SK-N-SH (cell line): Measurements from ENCODE around the gene TBX1. TPM values are rescaled to one million over a fixed set of nuclear protein-coding genes. Genes with fewer than 3 reads are reported as not detected.

Source experiments
- CTCF ChIA-PET: fragments of 300-600, 350-600 bp; formaldehyde crosslinking; extraction: SDS; loops from one replicate; lab custom pipeline; 2021; lab: Yijun Ruan, JAX
- POLR2A ChIA-PET: fragments of 350-600 bp; sonication (Branson Sonifier 250); formaldehyde crosslinking; extraction: SDS; loops from one replicate; lab custom pipeline; 2020; ENCODE audit warnings: antibody characterized with exemption, inconsistent platforms; lab: Yijun Ruan, JAX
- DNase-seq: peaks from one replicate; pipeline ENCODE4 v3.0.0; 2012
- H2AFZ ChIP-seq: fragments of 200-600 bp; sonication (generic); 2 replicates; pipeline ENCODE4 v1.8.1; 2016; ENCODE audit warnings: antibody characterized with exemption, mild to moderate bottlenecking, low read depth
- H3F3A ChIP-seq: fragments of 200-600 bp; sonication (generic); replicated peaks from 2 replicates; pipeline ENCODE3; 2016; ENCODE audit warnings: antibody characterized with exemption, mild to moderate bottlenecking; ENCODE audit not compliant: insufficient read depth
- H3K27ac ChIP-seq, 2 experiments: fragments of 200-500 bp in 1 of 2; fragments of 200-600 bp in 1 of 2; sonication (Bioruptor generic) in 1 of 2; sonication (generic), shearing (Covaris generic) in 1 of 2; 2 replicates each; pipeline versions ENCODE4 v1.5.1 to v1.6.1; 2014 to 2016; ENCODE audit warnings: low read depth in 2 of 2, inconsistent platforms in 1 of 2, low read length in 1 of 2, mild to moderate bottlenecking in 1 of 2, mixed read lengths in 1 of 2
- H3K27me3 ChIP-seq: fragments of 200-600 bp; sonication (generic), shearing (Covaris generic); 2 replicates; pipeline ENCODE4 v1.6.1; 2016; ENCODE audit warnings: mixed run types; ENCODE audit not compliant: insufficient read depth
- H3K36me3 ChIP-seq, 2 experiments: fragments of 200-500 bp in 1 of 2; fragments of 200-600 bp in 1 of 2; sonication (Bioruptor generic) in 1 of 2; sonication (generic) in 1 of 2; replicated peaks in 1 of 2; 2 replicates each; pipeline versions ENCODE3 to v1.5.1; 2014 to 2016; ENCODE audit warnings: low read length in 1 of 2, mild to moderate bottlenecking in 1 of 2; ENCODE audit not compliant: insufficient read depth in 2 of 2, control insufficient read depth in 1 of 2
- H3K4me1 ChIP-seq, 2 experiments: fragments of 200-500 bp in 1 of 2; fragments of 200-600 bp in 1 of 2; sonication (Bioruptor generic) in 1 of 2; sonication (generic), shearing (Covaris generic) in 1 of 2; 2 replicates each; pipeline versions ENCODE4 v1.5.1 to v1.6.1; 2014 to 2016; ENCODE audit warnings: low read depth in 1 of 2, low read length in 1 of 2, mixed run types in 1 of 2; ENCODE audit not compliant: insufficient read depth in 2 of 2, control insufficient read depth in 1 of 2
- H3K4me2 ChIP-seq: fragments of 200-600 bp; sonication (generic), shearing (Covaris generic); 2 replicates; pipeline ENCODE4 v1.6.1; 2017; ENCODE audit warnings: mixed run types
- H3K4me3 ChIP-seq, 2 experiments: fragments of 200-500 bp in 1 of 2; fragments of 200-600 bp in 1 of 2; sonication (Bioruptor generic) in 1 of 2; sonication (generic), shearing (Covaris generic) in 1 of 2; 2 replicates each; pipeline versions ENCODE4 v1.5.1 to v1.8.1; 2014 to 2016; ENCODE audit warnings: low read depth in 2 of 2, inconsistent platforms in 1 of 2, low read length in 1 of 2, mild to moderate bottlenecking in 1 of 2, mixed read lengths in 1 of 2, moderate library complexity in 1 of 2
- H3K79me2 ChIP-seq: fragments of 200-600 bp; sonication (generic); 2 replicates; pipeline ENCODE4 v1.8.1; 2017; ENCODE audit warnings: mild to moderate bottlenecking; ENCODE audit not compliant: insufficient read depth
- H3K9ac ChIP-seq: fragments of 200-600 bp; sonication (generic); 2 replicates; pipeline ENCODE4 v1.6.1; 2017; ENCODE audit warnings: mixed run types
- H3K9me2 ChIP-seq: fragments of 200-600 bp; sonication (generic); 2 replicates; pipeline ENCODE4 v1.6.1; 2017; ENCODE audit warnings: mixed run types
- H3K9me3 ChIP-seq: fragments of 200-600 bp; sonication (generic); 2 replicates; pipeline ENCODE4 v1.6.1; 2017; ENCODE audit warnings: mixed run types, mild to moderate bottlenecking, moderate library complexity
- H4K20me1 ChIP-seq: fragments of 200-600 bp; sonication (generic); 2 replicates; pipeline ENCODE4 v1.6.1; 2017; ENCODE audit warnings: mild to moderate bottlenecking, mixed run types; ENCODE audit not compliant: insufficient read depth
- EP300 ChIP-seq, 2 experiments: IDR thresholded peaks; 2 replicates each; pipeline versions ENCODE4 v1.4.0 to v1.6.1; 2012; ENCODE audit warnings: borderline replicate concordance in 1 of 2, low read depth in 1 of 2, low read length in 1 of 2
- FOXM1 ChIP-seq: IDR thresholded peaks from 2 replicates; pipeline ENCODE4 v1.4.0; 2012; ENCODE audit warnings: low read depth, mild to moderate bottlenecking
- GATA2 ChIP-seq: sonication (generic); formaldehyde crosslinking; IDR thresholded peaks from 2 replicates; pipeline ENCODE4 v1.5.0; 2020; ENCODE audit warnings: mild to moderate bottlenecking, missing genetic modification reagents
- MEF2A ChIP-seq: IDR thresholded peaks from 2 replicates; pipeline ENCODE4 v1.4.0; 2012; ENCODE audit warnings: low read depth, borderline replicate concordance
- MXI1 ChIP-seq: IDR thresholded peaks from 2 replicates; pipeline ENCODE4 v1.6.1; 2012; ENCODE audit warnings: mild to moderate bottlenecking, low read depth, low read length, improper control_type of control experiment
- NFIC ChIP-seq: IDR thresholded peaks from 2 replicates; pipeline ENCODE4 v1.4.0; 2012; ENCODE audit warnings: borderline replicate concordance
- NRF1 ChIP-seq: IDR thresholded peaks from 2 replicates; pipeline ENCODE4 v1.6.1; 2012; ENCODE audit warnings: low read depth, mild to moderate bottlenecking, low read length
- RAD21 ChIP-seq: IDR thresholded peaks from 2 replicates; pipeline ENCODE4 v1.6.1; 2012; ENCODE audit warnings: mild to moderate bottlenecking, low read length
- RCOR1 ChIP-seq: fragments of 150-350 bp; IDR thresholded peaks from 2 replicates; pipeline ENCODE4 v1.6.1; 2017; ENCODE audit warnings: antibody characterized with exemption, low read length
- RFX5 ChIP-seq: IDR thresholded peaks from 2 replicates; pipeline ENCODE4 v1.6.1; 2012; ENCODE audit warnings: mild to moderate bottlenecking, improper control_type of control experiment, low read length
- RXRA ChIP-seq: IDR thresholded peaks from 2 replicates; pipeline ENCODE4 v1.4.0; 2012; ENCODE audit warnings: low read depth, mild to moderate bottlenecking, borderline replicate concordance
- SIN3A ChIP-seq: IDR thresholded peaks from 2 replicates; pipeline ENCODE4 v1.6.1; 2012; ENCODE audit warnings: low read depth, mild to moderate bottlenecking, low read length, moderate library complexity, borderline replicate concordance
- SMC3 ChIP-seq: IDR thresholded peaks from 2 replicates; pipeline ENCODE4 v1.6.1; 2012; ENCODE audit warnings: low read depth, low read length, improper control_type of control experiment
- TCF12 ChIP-seq: IDR thresholded peaks from 2 replicates; pipeline ENCODE4 v1.4.0; 2012
- TEAD4 ChIP-seq: IDR thresholded peaks from 2 replicates; pipeline ENCODE4 v1.4.0; 2012; ENCODE audit warnings: mild to moderate bottlenecking, borderline replicate concordance; ENCODE audit not compliant: insufficient read depth
- YY1 ChIP-seq: IDR thresholded peaks from 2 replicates; pipeline ENCODE4 v1.4.0; 2012; ENCODE audit warnings: low read depth, mild to moderate bottlenecking
- WGBS: methylation state at CpG from one replicate; pipeline ENCODE4 v1.1.6; 2017; ENCODE audit warnings: low lambda C conversion rate; 5-methylcytosine and 5-hydroxymethylcytosine counted together
- polyA plus RNA-seq, 3 experiments: library from polyadenylated mRNA; depleted of rRNA; stranded (reverse); fragments of >200 nt; gene quantifications; 2 replicates each; pipeline ENCODE4 v1.2.3, GENCODE V29; 2012
- TF ChIP-seq, protein P1 (sequence below): fragments of 150-350 bp; IDR thresholded peaks from 2 replicates; pipeline ENCODE4 v1.6.1; 2016; ENCODE audit warnings: mild to moderate bottlenecking, low read depth, low read length
- TF ChIP-seq, protein P2 (sequence below): fragments of 150-350 bp; IDR thresholded peaks from 2 replicates; pipeline ENCODE4 v1.6.1; 2017; ENCODE audit warnings: antibody characterized with exemption, low read length, low read depth, borderline replicate concordance
- TF ChIP-seq, protein P3 (sequence below): fragments of 200-600 bp; sonication (generic); IDR thresholded peaks from 2 replicates; pipeline ENCODE4 v1.6.1; 2017; ENCODE audit warnings: antibody characterized with exemption, mild to moderate bottlenecking, moderate library complexity
- TF ChIP-seq, protein P4 (sequence below): IDR thresholded peaks from 2 replicates; pipeline ENCODE4 v1.6.1; 2012; ENCODE audit warnings: mild to moderate bottlenecking, low read depth, low read length, moderate library complexity

The TBX1 gene
- polyA plus RNA-seq, 1 of the 3 experiments (the other 2 are of a cell fraction), result not detected

DNA sequence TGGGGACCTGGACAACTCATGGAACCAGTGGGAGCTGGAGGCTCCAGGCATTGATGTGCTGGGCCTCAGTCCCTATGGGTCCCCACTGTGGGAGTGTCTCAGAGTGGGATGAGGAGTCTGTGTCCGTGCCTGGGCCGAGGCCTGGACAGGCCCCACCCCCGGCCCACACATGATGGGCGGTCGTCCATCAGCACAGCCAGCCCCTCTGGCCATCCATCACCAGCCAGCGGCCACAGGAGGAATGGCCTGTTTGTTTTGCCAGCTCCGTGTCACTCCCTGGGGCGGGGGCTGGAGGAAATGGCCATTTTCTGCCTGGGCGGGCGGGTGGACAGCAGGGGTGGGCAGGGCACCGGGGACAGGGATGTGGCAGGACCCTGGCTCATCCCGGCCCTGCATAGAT is 13.0 kb upstream of the TBX1 start:
- 61% methylated on average over 8 of the region's 12 CpGs for WGBS
- H2AFZ ChIP-seq, result no peak overlapping the region
- no peaks in the 10 kb centered on the region for H3K9me2 ChIP-seq
- no peaks in the 10 kb centered on the region for H3K79me2 ChIP-seq
- TF ChIP-seq TCF12 (no peak), MXI1 (no peak), MEF2A (no peak), SIN3A (no peak), YY1 (no peak), NFIC (no peak), SMC3 (no peak), TEAD4 (no peak), FOXM1 (no peak), RXRA (no peak), RCOR1 (no peak), EP300 (IDR thresholded peaks at IDR 0.05; ENCODE audit: borderline replicate concordance in 1 of 2, low read depth in 1 of 2, low read length in 1 of 2) (no peak)
- TF ChIP-seq, protein P1, sequence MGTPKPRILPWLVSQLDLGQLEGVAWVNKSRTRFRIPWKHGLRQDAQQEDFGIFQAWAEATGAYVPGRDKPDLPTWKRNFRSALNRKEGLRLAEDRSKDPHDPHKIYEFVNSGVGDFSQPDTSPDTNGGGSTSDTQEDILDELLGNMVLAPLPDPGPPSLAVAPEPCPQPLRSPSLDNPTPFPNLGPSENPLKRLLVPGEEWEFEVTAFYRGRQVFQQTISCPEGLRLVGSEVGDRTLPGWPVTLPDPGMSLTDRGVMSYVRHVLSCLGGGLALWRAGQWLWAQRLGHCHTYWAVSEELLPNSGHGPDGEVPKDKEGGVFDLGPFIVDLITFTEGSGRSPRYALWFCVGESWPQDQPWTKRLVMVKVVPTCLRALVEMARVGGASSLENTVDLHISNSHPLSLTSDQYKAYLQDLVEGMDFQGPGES, result no peak
- TF ChIP-seq, protein P2, sequence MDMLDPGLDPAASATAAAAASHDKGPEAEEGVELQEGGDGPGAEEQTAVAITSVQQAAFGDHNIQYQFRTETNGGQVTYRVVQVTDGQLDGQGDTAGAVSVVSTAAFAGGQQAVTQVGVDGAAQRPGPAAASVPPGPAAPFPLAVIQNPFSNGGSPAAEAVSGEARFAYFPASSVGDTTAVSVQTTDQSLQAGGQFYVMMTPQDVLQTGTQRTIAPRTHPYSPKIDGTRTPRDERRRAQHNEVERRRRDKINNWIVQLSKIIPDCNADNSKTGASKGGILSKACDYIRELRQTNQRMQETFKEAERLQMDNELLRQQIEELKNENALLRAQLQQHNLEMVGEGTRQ, result no peak
- DNase-seq, result no peak
- POLR2A ChIA-PET, result no interaction called here
- no peak overlapping the region for H3K9ac ChIP-seq
- H3K4me2 ChIP-seq, result no peak overlapping the region
- H4K20me1 ChIP-seq, result no peaks in the 10 kb centered on the region
- H3K27me3 ChIP-seq, result no peaks in the 10 kb centered on the region
- peaks cover 0 to 15% of the 10 kb centered on the region in 2 experiments; a peak in 1 of 4 replicates for H3K4me1 ChIP-seq
- no peak overlapping the region for H3K4me3 ChIP-seq
- no peak overlapping the region for H3K27ac ChIP-seq
- no peaks in the 10 kb centered on the region for H3K36me3 ChIP-seq
- H3F3A ChIP-seq, result no peaks in the 10 kb centered on the region
- H3K9me3 ChIP-seq, result no peaks in the 10 kb centered on the region
- CTCF ChIA-PET, result interaction anchor here (1.4 to 4.7 kb wide), 4 partner anchors 9 to 163 kb away, joined by 4 to 54 read pairs (median 11); no protein-coding TSS in a partner anchor

DNA sequence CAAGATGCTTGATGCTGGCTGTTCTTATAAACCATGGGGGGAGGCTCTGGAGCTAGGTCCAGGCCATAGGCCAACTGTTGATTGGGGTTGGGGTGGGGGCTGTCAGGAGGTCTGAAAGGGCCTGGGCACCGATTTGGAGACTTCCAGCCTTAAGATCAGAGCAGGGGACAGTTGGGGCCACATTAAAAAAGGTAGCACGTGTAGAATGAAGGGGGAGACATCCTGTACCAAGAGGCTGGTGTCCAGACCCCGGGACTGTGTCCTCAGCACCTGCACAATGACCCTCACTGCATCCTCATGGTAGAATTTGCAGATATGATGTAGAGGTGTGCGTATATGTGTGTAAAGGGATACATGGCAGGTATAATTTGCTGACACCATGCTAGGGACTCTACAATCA is 12.4 kb upstream of the TBX1 start:
- H3K9me2 ChIP-seq, result no peaks in the 10 kb centered on the region
- 56% methylated on average over 3 of the region's 4 CpGs for WGBS
- H3K36me3 ChIP-seq, result no peaks in the 10 kb centered on the region
- no peaks in the 10 kb centered on the region for H3F3A ChIP-seq
- H4K20me1 ChIP-seq, result no peaks in the 10 kb centered on the region
- H3K9me3 ChIP-seq, result no peaks in the 10 kb centered on the region
- peaks cover 0 to 15% of the 10 kb centered on the region in 2 experiments; a peak in 1 of 4 replicates for H3K4me1 ChIP-seq
- no peaks in the 10 kb centered on the region for H3K79me2 ChIP-seq
- no peak for DNase-seq
- H3K9ac ChIP-seq, result no peak overlapping the region
- H3K27ac ChIP-seq, result no peak overlapping the region
- ChIA-PET POLR2A (no interaction called here), CTCF (interaction anchor here (1.0 to 4.7 kb wide), 4 partner anchors 8 to 162 kb away, joined by 3 to 54 read pairs (median 5); no protein-coding TSS in a partner anchor)
- H3K4me3 ChIP-seq, result no peak overlapping the region
- H2AFZ ChIP-seq, result no peak overlapping the region
- no peak overlapping the region for H3K4me2 ChIP-seq
- H3K27me3 ChIP-seq, result no peaks in the 10 kb centered on the region
- TF ChIP-seq FOXM1 (no peak), RFX5 (no peak), NFIC (no peak), RAD21 (no peak), NRF1 (no peak), MXI1 (no peak), GATA2 (no peak), TCF12 (no peak)
- TF ChIP-seq, protein P2, result no peak
- TF ChIP-seq, protein P3, sequence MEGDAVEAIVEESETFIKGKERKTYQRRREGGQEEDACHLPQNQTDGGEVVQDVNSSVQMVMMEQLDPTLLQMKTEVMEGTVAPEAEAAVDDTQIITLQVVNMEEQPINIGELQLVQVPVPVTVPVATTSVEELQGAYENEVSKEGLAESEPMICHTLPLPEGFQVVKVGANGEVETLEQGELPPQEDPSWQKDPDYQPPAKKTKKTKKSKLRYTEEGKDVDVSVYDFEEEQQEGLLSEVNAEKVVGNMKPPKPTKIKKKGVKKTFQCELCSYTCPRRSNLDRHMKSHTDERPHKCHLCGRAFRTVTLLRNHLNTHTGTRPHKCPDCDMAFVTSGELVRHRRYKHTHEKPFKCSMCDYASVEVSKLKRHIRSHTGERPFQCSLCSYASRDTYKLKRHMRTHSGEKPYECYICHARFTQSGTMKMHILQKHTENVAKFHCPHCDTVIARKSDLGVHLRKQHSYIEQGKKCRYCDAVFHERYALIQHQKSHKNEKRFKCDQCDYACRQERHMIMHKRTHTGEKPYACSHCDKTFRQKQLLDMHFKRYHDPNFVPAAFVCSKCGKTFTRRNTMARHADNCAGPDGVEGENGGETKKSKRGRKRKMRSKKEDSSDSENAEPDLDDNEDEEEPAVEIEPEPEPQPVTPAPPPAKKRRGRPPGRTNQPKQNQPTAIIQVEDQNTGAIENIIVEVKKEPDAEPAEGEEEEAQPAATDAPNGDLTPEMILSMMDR, result no peak
- TF ChIP-seq, protein P4, sequence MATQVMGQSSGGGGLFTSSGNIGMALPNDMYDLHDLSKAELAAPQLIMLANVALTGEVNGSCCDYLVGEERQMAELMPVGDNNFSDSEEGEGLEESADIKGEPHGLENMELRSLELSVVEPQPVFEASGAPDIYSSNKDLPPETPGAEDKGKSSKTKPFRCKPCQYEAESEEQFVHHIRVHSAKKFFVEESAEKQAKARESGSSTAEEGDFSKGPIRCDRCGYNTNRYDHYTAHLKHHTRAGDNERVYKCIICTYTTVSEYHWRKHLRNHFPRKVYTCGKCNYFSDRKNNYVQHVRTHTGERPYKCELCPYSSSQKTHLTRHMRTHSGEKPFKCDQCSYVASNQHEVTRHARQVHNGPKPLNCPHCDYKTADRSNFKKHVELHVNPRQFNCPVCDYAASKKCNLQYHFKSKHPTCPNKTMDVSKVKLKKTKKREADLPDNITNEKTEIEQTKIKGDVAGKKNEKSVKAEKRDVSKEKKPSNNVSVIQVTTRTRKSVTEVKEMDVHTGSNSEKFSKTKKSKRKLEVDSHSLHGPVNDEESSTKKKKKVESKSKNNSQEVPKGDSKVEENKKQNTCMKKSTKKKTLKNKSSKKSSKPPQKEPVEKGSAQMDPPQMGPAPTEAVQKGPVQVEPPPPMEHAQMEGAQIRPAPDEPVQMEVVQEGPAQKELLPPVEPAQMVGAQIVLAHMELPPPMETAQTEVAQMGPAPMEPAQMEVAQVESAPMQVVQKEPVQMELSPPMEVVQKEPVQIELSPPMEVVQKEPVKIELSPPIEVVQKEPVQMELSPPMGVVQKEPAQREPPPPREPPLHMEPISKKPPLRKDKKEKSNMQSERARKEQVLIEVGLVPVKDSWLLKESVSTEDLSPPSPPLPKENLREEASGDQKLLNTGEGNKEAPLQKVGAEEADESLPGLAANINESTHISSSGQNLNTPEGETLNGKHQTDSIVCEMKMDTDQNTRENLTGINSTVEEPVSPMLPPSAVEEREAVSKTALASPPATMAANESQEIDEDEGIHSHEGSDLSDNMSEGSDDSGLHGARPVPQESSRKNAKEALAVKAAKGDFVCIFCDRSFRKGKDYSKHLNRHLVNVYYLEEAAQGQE, result no peak
